ENCODE results near the gene PRPF6. TPM values are rescaled to one million over a fixed set of nuclear protein-coding genes. Genes with fewer than 3 reads are reported as not detected.

The PRPF6 gene
- total and polyA plus RNA-seq, 2 of the 13 experiments (the other 11 are each of a cell fraction or from before 2014, with no cell fraction given) = 63.7 to 101 TPM

- peak; percentile 91 for TF ChIP-seq MAZ (IDR thresholded peaks at IDR 0.05; ENCODE audit: borderline replicate concordance, low read depth, low read length)
- no peak; the same call in 1 of the 2 replicates for TF ChIP-seq MAZ (CRISPR knock-in tag; IDR thresholded peaks at IDR 0.05; ENCODE audit: low read depth)
- peak; percentile 71; the same call in 1 of the 2 replicates for TF ChIP-seq ZBTB42 (CRISPR knock-in tag; IDR thresholded peaks at IDR 0.05)
- no peak for TF ChIP-seq RNF219 (CRISPR knock-in tag; IDR thresholded peaks at IDR 0.05)
- no peak for TF ChIP-seq MZF1 (CRISPR knock-in tag; IDR thresholded peaks at IDR 0.05; ENCODE audit: borderline replicate concordance)
- no peak for TF ChIP-seq RFX5 (IDR thresholded peaks at IDR 0.05; ENCODE audit: low read depth, low read length)
- TF ChIP-seq NFKBIZ (CRISPR knock-in tag; IDR thresholded peaks at IDR 0.05) = no peak
- TF ChIP-seq, protein P1, sequence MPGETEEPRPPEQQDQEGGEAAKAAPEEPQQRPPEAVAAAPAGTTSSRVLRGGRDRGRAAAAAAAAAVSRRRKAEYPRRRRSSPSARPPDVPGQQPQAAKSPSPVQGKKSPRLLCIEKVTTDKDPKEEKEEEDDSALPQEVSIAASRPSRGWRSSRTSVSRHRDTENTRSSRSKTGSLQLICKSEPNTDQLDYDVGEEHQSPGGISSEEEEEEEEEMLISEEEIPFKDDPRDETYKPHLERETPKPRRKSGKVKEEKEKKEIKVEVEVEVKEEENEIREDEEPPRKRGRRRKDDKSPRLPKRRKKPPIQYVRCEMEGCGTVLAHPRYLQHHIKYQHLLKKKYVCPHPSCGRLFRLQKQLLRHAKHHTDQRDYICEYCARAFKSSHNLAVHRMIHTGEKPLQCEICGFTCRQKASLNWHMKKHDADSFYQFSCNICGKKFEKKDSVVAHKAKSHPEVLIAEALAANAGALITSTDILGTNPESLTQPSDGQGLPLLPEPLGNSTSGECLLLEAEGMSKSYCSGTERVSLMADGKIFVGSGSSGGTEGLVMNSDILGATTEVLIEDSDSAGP (CRISPR knock-in tag; IDR thresholded peaks at IDR 0.05; ENCODE audit: borderline replicate concordance) = peak; percentile 78; the same call in 1 of the 2 replicates
- TF ChIP-seq, protein P2, sequence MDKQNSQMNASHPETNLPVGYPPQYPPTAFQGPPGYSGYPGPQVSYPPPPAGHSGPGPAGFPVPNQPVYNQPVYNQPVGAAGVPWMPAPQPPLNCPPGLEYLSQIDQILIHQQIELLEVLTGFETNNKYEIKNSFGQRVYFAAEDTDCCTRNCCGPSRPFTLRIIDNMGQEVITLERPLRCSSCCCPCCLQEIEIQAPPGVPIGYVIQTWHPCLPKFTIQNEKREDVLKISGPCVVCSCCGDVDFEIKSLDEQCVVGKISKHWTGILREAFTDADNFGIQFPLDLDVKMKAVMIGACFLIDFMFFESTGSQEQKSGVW (CRISPR knock-in tag; IDR thresholded peaks at IDR 0.05; ENCODE audit: borderline replicate concordance) = no peak
- TF ChIP-seq DR1 (CRISPR knock-in tag; IDR thresholded peaks at IDR 0.05) = no peak
- no peak for TF ChIP-seq TP53 (CRISPR knock-in tag; conservative IDR thresholded peaks at IDR 0.05)
- no peak for TF ChIP-seq GATAD1 (CRISPR knock-in tag; IDR thresholded peaks at IDR 0.05)
- TF ChIP-seq IKZF1 (IDR thresholded peaks at IDR 0.05) = no peak
- peak; percentile 72; the same call in 1 of the 2 replicates for TF ChIP-seq TBX2 (CRISPR knock-in tag; IDR thresholded peaks at IDR 0.05; ENCODE audit: borderline replicate concordance)
- TF ChIP-seq MLLT10 (CRISPR knock-in tag; IDR thresholded peaks at IDR 0.05) = no peak
- no peak for TF ChIP-seq GPN1 (CRISPR knock-in tag; IDR thresholded peaks at IDR 0.05; ENCODE audit: borderline replicate concordance)
- TF ChIP-seq SMARCE1 (IDR thresholded peaks at IDR 0.05; ENCODE audit: borderline replicate concordance) = no peak
- TF ChIP-seq, protein P3, sequence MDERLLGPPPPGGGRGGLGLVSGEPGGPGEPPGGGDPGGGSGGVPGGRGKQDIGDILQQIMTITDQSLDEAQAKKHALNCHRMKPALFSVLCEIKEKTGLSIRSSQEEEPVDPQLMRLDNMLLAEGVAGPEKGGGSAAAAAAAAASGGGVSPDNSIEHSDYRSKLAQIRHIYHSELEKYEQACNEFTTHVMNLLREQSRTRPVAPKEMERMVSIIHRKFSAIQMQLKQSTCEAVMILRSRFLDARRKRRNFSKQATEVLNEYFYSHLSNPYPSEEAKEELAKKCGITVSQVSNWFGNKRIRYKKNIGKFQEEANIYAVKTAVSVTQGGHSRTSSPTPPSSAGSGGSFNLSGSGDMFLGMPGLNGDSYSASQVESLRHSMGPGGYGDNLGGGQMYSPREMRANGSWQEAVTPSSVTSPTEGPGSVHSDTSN (CRISPR knock-in tag; IDR thresholded peaks at IDR 0.05) = no peak
- TF ChIP-seq SIX1 (CRISPR knock-in tag; IDR thresholded peaks at IDR 0.05; ENCODE audit: borderline replicate concordance) = no peak
- TF ChIP-seq ZNF205 (CRISPR knock-in tag; IDR thresholded peaks at IDR 0.05) = 0 out of 2 replicates have a peak, but pooled peaks have one; percentile 32
- TF ChIP-seq SOX6 (IDR thresholded peaks at IDR 0.05) = no peak
- TF ChIP-seq SOX6 (CRISPR knock-in tag; IDR thresholded peaks at IDR 0.05) = no peak; the same call in 1 of the 2 replicates
- TF ChIP-seq FLYWCH1 (CRISPR knock-in tag; IDR thresholded peaks at IDR 0.05) = no peak
These were observed 10.9 kb upstream of the PRPF6 start, which contains the start of gene ZNF512B (continued) for GRCh38 chr20:63969838-63970713.

Measured in HepG2 (cell line).